Smooth muscle cell (in vitro differentiated cells): Measurements from ENCODE around the gene CPNE2. TPM values are rescaled to one million over a fixed set of nuclear protein-coding genes. Genes with fewer than 3 reads are reported as not detected.

Experiments
- DNase-seq: peaks from one replicate; lab custom pipeline; 2025; ENCODE audit not compliant: unreplicated experiment; lab: John Stamatoyannopoulos, UW
- H2AFZ ChIP-seq: fragments of 200-600 bp; sonication (generic); 2 replicates; pipeline ENCODE4 v1.6.0; 2016; ENCODE audit warnings: antibody characterized with exemption, low read depth, mild to moderate bottlenecking
- H3F3A ChIP-seq: fragments of 200-600 bp; sonication (generic); 2 replicates; pipeline ENCODE4 v1.6.0; 2017; ENCODE audit warnings: antibody characterized with exemption, low read depth
- H3K27ac ChIP-seq: fragments of 200-600 bp; sonication (generic); 2 replicates; pipeline ENCODE4 v1.5.1; 2016; ENCODE audit warnings: low read depth, mild to moderate bottlenecking
- H3K27me3 ChIP-seq: fragments of 200-600 bp; sonication (generic); 2 replicates; pipeline ENCODE4 v1.6.1; 2016; ENCODE audit warnings: low read depth, mild to moderate bottlenecking
- H3K36me3 ChIP-seq: fragments of 200-600 bp; sonication (generic); 2 replicates; pipeline ENCODE4 v1.5.1; 2016; ENCODE audit warnings: low read depth
- H3K4me1 ChIP-seq: fragments of 200-600 bp; sonication (generic); 2 replicates; pipeline ENCODE4 v1.5.1; 2016; ENCODE audit warnings: low read depth
- H3K4me2 ChIP-seq: fragments of 200-600 bp; sonication (generic); 2 replicates; pipeline ENCODE4 v1.6.0; 2016; ENCODE audit warnings: mild to moderate bottlenecking
- H3K4me3 ChIP-seq: fragments of 200-600 bp; sonication (generic); 2 replicates; pipeline ENCODE4 v1.5.1; 2016; ENCODE audit warnings: mild to moderate bottlenecking
- H3K79me2 ChIP-seq: fragments of 200-600 bp; sonication (generic); 2 replicates; pipeline ENCODE4 v1.6.0; 2016; ENCODE audit warnings: low read depth, mild to moderate bottlenecking
- H3K9ac ChIP-seq: fragments of 200-600 bp; sonication (generic); 2 replicates; pipeline ENCODE4 v1.6.0; 2016; ENCODE audit warnings: low read depth
- H3K9me3 ChIP-seq: fragments of 200-600 bp; sonication (generic); replicated peaks from 2 replicates; pipeline ENCODE4 v1.5.1; 2016; ENCODE audit warnings: low read depth
- H4K20me1 ChIP-seq: fragments of 200-600 bp; sonication (generic); 2 replicates; pipeline ENCODE4 v1.6.0; 2016; ENCODE audit warnings: low read depth
- WGBS: methylation state at CpG from one replicate; pipeline ENCODE4 v1.1.7; 2016; ENCODE audit warnings: low lambda C conversion rate; 5-methylcytosine and 5-hydroxymethylcytosine counted together
- polyA plus RNA-seq: library from polyadenylated mRNA; unstranded; fragments of >200 nt; fragmentation: Nextera tagmentation; extraction: Ambion mirVana; gene quantifications from 2 replicates; pipeline ENCODE4 v1.2.1, GENCODE V29; 2016
- total RNA-seq: library from RNA; depleted of rRNA; stranded (reverse); fragments of >200 nt; gene quantifications from 2 replicates; pipeline ENCODE4 v1.2.3, GENCODE V29; 2014
- TF ChIP-seq, protein P1 (sequence below): fragments of 200-600 bp; sonication (generic); IDR thresholded peaks from 2 replicates; pipeline ENCODE4 v1.5.1; 2017; ENCODE audit warnings: borderline replicate concordance, mild to moderate bottlenecking, antibody characterized with exemption; ENCODE audit not compliant: insufficient read depth, poor library complexity, severe bottlenecking

CPNE2 gene
- total and polyA plus RNA-seq, 2 experiments from 2014 or later: 18.2 to 19.8 TPM

DNA sequence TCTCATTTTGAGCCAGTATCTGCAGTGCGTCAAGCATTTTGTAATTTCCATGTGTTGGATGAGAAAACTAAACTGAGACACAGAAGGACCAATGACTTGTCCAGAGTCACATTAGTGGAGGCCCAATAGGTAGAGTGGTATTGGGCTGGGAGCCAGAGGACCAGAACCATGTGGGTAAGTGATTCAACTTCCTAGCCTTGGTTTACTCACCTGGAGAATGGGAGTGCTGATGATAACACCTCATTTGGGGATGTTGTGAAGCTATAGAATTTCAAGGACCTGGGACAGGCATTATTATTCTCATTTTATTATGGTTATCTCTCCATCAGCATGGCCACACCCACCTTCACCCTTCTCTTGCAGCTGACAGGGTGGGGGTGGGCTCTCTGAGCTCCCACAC, 8.1 kb downstream of the CPNE2 start:
- Histone ChIP-seq H3K36me3 (no peaks in the 10 kb centered on the region), H2AFZ (no peak overlapping the region), H3K27me3 (no peaks in the 10 kb centered on the region), H3K4me1 (no peaks in the 10 kb centered on the region), H3K9me3 (no peaks in the 10 kb centered on the region), H3K4me3 (no peak overlapping the region), H3K27ac (no peak overlapping the region), H3K4me2 (no peak overlapping the region), H3F3A (no peaks in the 10 kb centered on the region), H4K20me1 (peaks cover 13% of the 10 kb centered on the region), H3K79me2 (peaks cover 12% of the 10 kb centered on the region), H3K9ac (no peak overlapping the region)
- TF ChIP-seq, protein P1, sequence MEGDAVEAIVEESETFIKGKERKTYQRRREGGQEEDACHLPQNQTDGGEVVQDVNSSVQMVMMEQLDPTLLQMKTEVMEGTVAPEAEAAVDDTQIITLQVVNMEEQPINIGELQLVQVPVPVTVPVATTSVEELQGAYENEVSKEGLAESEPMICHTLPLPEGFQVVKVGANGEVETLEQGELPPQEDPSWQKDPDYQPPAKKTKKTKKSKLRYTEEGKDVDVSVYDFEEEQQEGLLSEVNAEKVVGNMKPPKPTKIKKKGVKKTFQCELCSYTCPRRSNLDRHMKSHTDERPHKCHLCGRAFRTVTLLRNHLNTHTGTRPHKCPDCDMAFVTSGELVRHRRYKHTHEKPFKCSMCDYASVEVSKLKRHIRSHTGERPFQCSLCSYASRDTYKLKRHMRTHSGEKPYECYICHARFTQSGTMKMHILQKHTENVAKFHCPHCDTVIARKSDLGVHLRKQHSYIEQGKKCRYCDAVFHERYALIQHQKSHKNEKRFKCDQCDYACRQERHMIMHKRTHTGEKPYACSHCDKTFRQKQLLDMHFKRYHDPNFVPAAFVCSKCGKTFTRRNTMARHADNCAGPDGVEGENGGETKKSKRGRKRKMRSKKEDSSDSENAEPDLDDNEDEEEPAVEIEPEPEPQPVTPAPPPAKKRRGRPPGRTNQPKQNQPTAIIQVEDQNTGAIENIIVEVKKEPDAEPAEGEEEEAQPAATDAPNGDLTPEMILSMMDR: no peak
- WGBS: 100% methylated on average over 1 of the region's 1 CpG
- no peak for DNase-seq

DNA sequence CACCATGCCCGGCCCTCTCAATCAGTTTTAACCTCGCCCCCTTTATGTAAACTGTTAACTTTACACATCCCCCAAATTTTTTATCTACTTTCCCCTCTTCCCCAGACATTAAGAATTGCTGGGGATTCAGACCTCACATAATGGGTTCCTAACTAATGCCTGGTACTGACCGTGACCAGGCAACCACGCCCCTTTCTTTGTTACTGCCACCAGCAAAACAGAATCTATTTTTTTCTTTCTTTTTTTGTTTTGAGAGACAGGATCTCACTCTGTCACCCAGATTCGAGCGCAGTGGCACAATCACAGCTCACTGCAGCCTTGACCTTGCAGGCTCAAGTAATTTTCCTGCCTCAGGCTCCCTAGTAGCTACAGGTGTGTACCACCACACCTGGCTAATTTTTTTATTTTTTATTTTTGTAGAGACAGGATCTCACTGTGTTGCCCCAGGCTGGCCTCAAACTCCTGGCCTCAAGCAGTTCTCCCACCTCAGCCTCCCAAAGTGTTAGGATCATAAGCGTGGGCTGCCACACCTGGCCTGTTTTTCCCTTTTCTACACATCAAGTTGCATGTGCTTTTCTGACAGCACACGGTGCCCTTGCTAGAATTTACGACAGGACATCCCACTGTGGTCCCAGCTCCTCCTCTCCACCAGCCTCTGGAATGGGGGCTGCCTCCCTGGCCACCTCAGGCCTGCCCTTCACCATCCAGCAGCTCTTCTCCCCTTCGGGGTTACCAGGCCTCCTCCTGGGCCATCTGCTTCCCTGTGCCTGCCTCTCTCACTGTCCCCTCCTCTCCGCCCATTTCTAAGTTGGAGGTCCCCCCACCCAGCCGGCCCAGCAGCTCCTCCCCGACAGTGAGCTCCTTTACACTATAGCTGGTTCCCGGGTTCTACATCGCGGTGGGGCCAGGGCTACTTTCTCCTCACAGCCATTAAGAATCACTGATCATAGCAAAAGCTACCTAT, 10.8 kb downstream of the CPNE2 start:
- Histone ChIP-seq H3K4me2 (no peak overlapping the region), H3K9ac (no peak overlapping the region), H4K20me1 (peaks cover 21% of the 10 kb centered on the region), H3F3A (no peaks in the 10 kb centered on the region), H2AFZ (no peak overlapping the region), H3K4me3 (no peak overlapping the region), H3K27ac (no peak overlapping the region), H3K27me3 (no peaks in the 10 kb centered on the region), H3K79me2 (peaks cover 12% of the 10 kb centered on the region), H3K4me1 (no peaks in the 10 kb centered on the region), H3K36me3 (no peaks in the 10 kb centered on the region), H3K9me3 (no peaks in the 10 kb centered on the region)
- DNase-seq: no peak
- WGBS: 84% methylated on average over 16 of the region's 16 CpGs
- TF ChIP-seq, protein P1: no peak

DNA sequence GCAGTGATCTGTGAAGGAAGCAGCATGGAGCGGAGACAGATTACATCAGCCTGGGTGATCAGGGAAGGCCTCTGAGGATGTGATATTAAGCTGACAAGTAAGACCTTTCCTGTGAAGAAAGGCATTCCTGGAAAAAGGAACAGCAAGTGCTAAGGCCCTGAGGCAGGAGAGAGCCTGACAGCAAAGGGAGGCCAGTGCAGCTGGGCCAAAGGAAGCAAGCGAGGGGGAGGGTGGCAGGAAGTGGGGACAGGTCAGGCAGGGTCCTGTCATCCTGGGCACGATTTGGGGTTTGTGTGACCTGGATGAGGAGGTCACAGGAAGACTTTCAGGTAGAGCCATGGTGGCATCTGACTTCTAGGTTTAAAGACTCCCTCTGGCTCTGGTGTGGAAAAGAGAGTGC, 12.3 kb downstream of the CPNE2 start:
- H3K27ac ChIP-seq: no peak overlapping the region
- no peak overlapping the region for H3K9ac ChIP-seq
- H3K27me3 ChIP-seq: no peaks in the 10 kb centered on the region
- 84% methylated on average over 3 of the region's 3 CpGs for WGBS
- DNase-seq: no peak
- no peaks in the 10 kb centered on the region for H3K36me3 ChIP-seq
- H3K79me2 ChIP-seq: peaks cover 7% of the 10 kb centered on the region
- H4K20me1 ChIP-seq: peaks cover 20% of the 10 kb centered on the region
- H3F3A ChIP-seq: no peaks in the 10 kb centered on the region
- no peaks in the 10 kb centered on the region for H3K9me3 ChIP-seq
- H3K4me2 ChIP-seq: no peak overlapping the region
- TF ChIP-seq, protein P1: no peak
- no peak overlapping the region for H3K4me3 ChIP-seq
- H3K4me1 ChIP-seq: no peaks in the 10 kb centered on the region
- H2AFZ ChIP-seq: no peak overlapping the region
